Suprapubic skin (tissue), 3 donors: ENCODE results near the gene MED13L.

Experiments
- POLR2AphosphoS5 ChIP-seq, 3 donors: sonication (generic); formaldehyde crosslinking; IDR thresholded peaks; one replicate each; pipeline ENCODE4 v1.6.1; 2017; ENCODE audit warnings: antibody characterized with exemption in 3 of 3
- TF ChIP-seq, protein P1 (sequence below), 2 donors: fragments of 200-600 bp in 1 of 2; fragments of 450-650 bp in 1 of 2; sonication (generic) in 1 of 2; IDR thresholded peaks; one replicate each; pipeline ENCODE4 v1.5.1; 2016 to 2019; ENCODE audit warnings: antibody characterized with exemption in 2 of 2, mild to moderate bottlenecking in 1 of 2, moderate library complexity in 1 of 2

DNA sequence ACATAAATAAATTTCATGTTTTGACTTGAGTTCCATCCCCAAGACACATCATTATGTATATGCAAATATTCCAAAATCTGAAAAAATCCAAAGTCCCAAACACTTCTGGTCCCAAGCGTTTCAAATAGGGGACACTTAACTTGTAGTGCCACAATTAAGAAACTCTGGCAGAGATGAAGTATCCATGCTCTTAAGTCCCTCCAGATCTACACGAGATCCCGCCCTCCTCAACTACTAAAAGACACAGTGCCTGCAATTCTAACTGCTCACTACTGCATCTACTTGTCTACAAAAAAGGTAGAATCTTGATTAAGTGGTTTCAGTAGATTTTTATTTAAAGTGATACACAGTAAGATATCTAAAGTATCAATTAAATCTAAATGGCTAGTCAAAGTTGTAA is 97.0 kb downstream of the MED13L start:
- TF ChIP-seq, protein P1, sequence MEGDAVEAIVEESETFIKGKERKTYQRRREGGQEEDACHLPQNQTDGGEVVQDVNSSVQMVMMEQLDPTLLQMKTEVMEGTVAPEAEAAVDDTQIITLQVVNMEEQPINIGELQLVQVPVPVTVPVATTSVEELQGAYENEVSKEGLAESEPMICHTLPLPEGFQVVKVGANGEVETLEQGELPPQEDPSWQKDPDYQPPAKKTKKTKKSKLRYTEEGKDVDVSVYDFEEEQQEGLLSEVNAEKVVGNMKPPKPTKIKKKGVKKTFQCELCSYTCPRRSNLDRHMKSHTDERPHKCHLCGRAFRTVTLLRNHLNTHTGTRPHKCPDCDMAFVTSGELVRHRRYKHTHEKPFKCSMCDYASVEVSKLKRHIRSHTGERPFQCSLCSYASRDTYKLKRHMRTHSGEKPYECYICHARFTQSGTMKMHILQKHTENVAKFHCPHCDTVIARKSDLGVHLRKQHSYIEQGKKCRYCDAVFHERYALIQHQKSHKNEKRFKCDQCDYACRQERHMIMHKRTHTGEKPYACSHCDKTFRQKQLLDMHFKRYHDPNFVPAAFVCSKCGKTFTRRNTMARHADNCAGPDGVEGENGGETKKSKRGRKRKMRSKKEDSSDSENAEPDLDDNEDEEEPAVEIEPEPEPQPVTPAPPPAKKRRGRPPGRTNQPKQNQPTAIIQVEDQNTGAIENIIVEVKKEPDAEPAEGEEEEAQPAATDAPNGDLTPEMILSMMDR (IDR thresholded peaks at IDR 0.05), result no peak
- TF ChIP-seq POLR2AphosphoS5 (IDR thresholded peaks at IDR 0.05), result no peak
